Duodenal mucosa (tissue), 2 donors: ENCODE results near the gene B3GNT9.

ENCODE experiments used
- H3K27ac ChIP-seq: one replicate; pipeline ENCODE4 v1.7.0; 2013; ENCODE audit warnings: low read depth, low read length
- H3K27me3 ChIP-seq, 2 donors: one replicate each; pipeline ENCODE4 v1.7.0; 2013; ENCODE audit warnings: low read length in 2 of 2, control low read depth in 1 of 2; ENCODE audit not compliant: insufficient read depth in 2 of 2, control insufficient read depth in 1 of 2
- H3K36me3 ChIP-seq, 2 donors: one replicate each; pipeline ENCODE4 v1.7.0; 2013; ENCODE audit warnings: low read length in 2 of 2, control low read depth in 1 of 2; ENCODE audit not compliant: insufficient read depth in 2 of 2, control insufficient read depth in 1 of 2
- H3K4me1 ChIP-seq, 2 donors: one replicate each; pipeline ENCODE4 v1.7.0; 2013; ENCODE audit warnings: low read length in 2 of 2, control low read depth in 1 of 2; ENCODE audit not compliant: insufficient read depth in 2 of 2, control insufficient read depth in 1 of 2
- H3K4me3 ChIP-seq, 2 donors: one replicate each; pipeline ENCODE4 v1.7.0; 2013; ENCODE audit warnings: low read length in 2 of 2, low read depth in 1 of 2
- H3K9ac ChIP-seq, 2 donors: one replicate each; pipeline ENCODE4 v1.7.0; 2013; ENCODE audit warnings: low read length in 2 of 2, low read depth in 1 of 2
- H3K9me3 ChIP-seq, 2 donors: one replicate each; pipeline ENCODE4 v1.7.0; 2013; ENCODE audit warnings: low read length in 2 of 2, control low read depth in 1 of 2; ENCODE audit not compliant: control insufficient read depth in 1 of 2

Gene B3GNT9

DNA sequence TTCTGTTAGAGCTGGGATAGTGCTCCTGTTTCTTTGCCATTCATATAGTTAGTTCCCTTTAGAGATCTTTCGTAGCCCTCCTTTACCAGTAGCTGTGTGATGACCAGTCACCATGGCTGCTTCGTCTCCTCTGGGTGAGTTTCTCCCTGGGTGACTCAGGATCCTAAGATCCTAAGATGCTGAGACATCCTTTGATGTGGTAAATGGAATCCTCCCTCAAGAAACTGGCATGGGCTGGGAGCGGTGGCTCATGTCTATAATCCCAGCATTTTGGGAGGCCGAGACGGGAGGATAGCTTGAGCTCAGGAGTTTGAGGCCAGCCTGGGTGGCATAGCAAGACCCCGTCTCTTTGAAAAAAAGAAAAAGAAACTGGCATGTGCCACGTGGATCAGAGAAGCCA, 35.2 kb downstream of the B3GNT9 start:
- H3K36me3 ChIP-seq: peaks cover 0 to 20% of the 10 kb centered on the region in 2 donors
- H3K4me1 ChIP-seq: peaks cover 15 to 22% of the 10 kb centered on the region in 2 donors
- H3K4me3 ChIP-seq: no peak overlapping the region
- no peaks in the 10 kb centered on the region for H3K9me3 ChIP-seq
- H3K9ac ChIP-seq: no peak overlapping the region
- no peaks in the 10 kb centered on the region for H3K27me3 ChIP-seq
- H3K27ac ChIP-seq: no peak overlapping the region

DNA sequence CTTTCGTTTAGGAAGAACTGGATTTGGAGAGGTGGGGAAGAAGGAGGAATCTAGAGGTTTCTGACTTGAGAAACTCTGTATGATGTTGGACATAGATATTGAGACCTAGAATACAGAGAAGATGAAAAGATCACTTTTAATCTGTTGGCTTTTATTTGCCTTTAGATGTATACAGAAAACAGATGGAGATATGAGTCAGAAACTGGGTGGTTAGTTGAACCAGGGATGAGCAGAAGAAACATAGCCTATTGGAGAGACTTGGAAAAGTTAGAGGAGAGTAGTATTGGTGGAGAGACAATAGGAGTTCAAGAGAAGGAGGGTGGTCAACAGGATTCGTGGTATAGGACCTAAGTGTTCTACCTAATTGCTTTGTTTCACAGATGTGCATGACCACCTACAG, 36.0 kb downstream of the B3GNT9 start:
- Histone ChIP-seq H3K27me3 (no peaks in the 10 kb centered on the region), H3K4me1 (peaks cover 20 to 28% of the 10 kb centered on the region in 2 donors), H3K4me3 (no peak overlapping the region), H3K27ac (no peak overlapping the region), H3K36me3 (peaks cover 0 to 11% of the 10 kb centered on the region in 2 donors), H3K9ac (no peak overlapping the region), H3K9me3 (no peaks in the 10 kb centered on the region)

GRCh38 chr16:67112591-67113399, 38.0 kb downstream of the B3GNT9 start:
- Histone ChIP-seq H3K27me3 (no peaks in the 10 kb centered on the region), H3K36me3 (peaks cover 0 to 9% of the 10 kb centered on the region in 2 donors), H3K4me1 (peaks cover 27 to 28% of the 10 kb centered on the region in 2 donors), H3K4me3 (no peak overlapping the region), H3K27ac (no peak overlapping the region), H3K9me3 (no peaks in the 10 kb centered on the region), H3K9ac (no peak overlapping the region)

- no peak overlapping the region for H3K27ac ChIP-seq
- peaks cover 27 to 28% of the 10 kb centered on the region in 2 donors for H3K4me1 ChIP-seq
- H3K9ac ChIP-seq: no peak overlapping the region
- no peak overlapping the region for H3K4me3 ChIP-seq
- H3K36me3 ChIP-seq: peaks cover 0 to 9% of the 10 kb centered on the region in 2 donors
- no peaks in the 10 kb centered on the region for H3K27me3 ChIP-seq
- no peaks in the 10 kb centered on the region for H3K9me3 ChIP-seq
Observed at GRCh38 chr16:67111951-67112444, 38.8 kb downstream of the B3GNT9 start.

- Histone ChIP-seq H3K27ac (peak within 1 kb of the TSS; percentile 64), H3K9me3 (no peaks in the 10 kb centered on the region), H3K9ac (peak within 1 kb of the TSS; percentile 87 to 93), H3K27me3 (no peaks in the 10 kb centered on the region), H3K36me3 (no peaks in the 10 kb centered on the region), H3K4me1 (peaks cover 32% of the 10 kb centered on the region in 2 donors), H3K4me3 (peak within 1 kb of the TSS; percentile 89 to 99)
Observed at GRCh38 chr16:67109407-67110135, 41.2 kb downstream of the B3GNT9 start, which contains the start of gene PHAF1. Gene PHAF1 (plus strand): TSS chr16:67109941. CDS start chr16:67110176, 235 bp downstream.

DNA sequence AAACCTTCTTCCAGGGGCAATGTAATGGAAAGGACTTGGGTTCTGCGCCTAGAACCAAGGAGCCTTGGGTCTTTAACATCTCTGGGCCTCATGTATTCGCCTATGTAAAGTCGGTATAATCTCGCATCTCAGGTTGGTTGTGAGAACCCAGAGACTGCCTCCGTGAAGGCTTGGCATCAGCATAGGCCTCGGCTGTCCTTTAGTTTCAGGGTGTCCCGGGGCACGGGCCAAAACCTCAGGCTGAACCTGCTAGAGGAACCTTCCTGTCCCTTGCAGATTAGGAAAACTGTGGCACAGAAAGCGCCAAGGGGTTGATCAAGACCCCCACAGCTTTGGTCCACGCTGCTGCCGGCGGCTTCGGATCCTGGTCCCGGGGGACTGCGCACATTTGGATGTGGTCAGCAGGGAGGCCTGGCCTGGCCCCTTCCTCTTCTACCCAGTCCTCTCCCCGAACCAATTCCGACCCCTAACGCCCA, 41.8 kb downstream of the B3GNT9 start:
- Histone ChIP-seq H3K9ac (peak overlapping the region; percentile 87 to 93), H3K4me3 (peak overlapping the region; percentile 89 to 99), H3K27me3 (no peaks in the 10 kb centered on the region), H3K36me3 (no peaks in the 10 kb centered on the region), H3K4me1 (peaks cover 28 to 32% of the 10 kb centered on the region in 2 donors), H3K27ac (peak overlapping the region; percentile 64), H3K9me3 (no peaks in the 10 kb centered on the region)

DNA sequence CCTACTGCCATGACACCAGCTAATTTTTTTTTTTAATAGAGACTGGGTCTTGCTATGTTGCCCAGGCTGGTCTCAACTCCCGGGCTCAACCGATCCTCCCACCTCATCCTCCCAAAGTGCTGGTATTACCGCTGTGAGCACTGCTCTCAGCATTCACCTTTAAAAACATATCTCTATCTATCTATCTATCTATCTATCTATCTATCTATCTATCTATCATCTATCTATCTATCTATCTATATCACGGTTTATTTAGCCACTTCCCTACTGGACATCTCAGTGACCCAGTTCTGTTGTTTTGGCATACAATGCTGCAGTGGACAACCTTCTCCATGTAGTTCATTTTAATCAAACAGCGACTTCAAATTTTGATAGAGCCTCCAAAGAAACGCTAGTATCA, 42.3 kb downstream of the B3GNT9 start:
- no peaks in the 10 kb centered on the region for H3K27me3 ChIP-seq
- H3K27ac ChIP-seq: no peak overlapping the region
- no peaks in the 10 kb centered on the region for H3K36me3 ChIP-seq
- H3K4me3 ChIP-seq: no peak overlapping the region
- H3K9ac ChIP-seq: no peak overlapping the region
- peaks cover 28 to 32% of the 10 kb centered on the region in 2 donors for H3K4me1 ChIP-seq
- no peaks in the 10 kb centered on the region for H3K9me3 ChIP-seq

GRCh38 chr16:67105881-67106280, 44.9 kb downstream of the B3GNT9 start:
- Histone ChIP-seq H3K9ac (no peak overlapping the region), H3K9me3 (no peaks in the 10 kb centered on the region), H3K4me1 (peaks cover 12 to 20% of the 10 kb centered on the region in 2 donors), H3K27me3 (no peaks in the 10 kb centered on the region), H3K27ac (no peak overlapping the region), H3K4me3 (no peak overlapping the region), H3K36me3 (peaks cover 0 to 7% of the 10 kb centered on the region in 2 donors)

DNA sequence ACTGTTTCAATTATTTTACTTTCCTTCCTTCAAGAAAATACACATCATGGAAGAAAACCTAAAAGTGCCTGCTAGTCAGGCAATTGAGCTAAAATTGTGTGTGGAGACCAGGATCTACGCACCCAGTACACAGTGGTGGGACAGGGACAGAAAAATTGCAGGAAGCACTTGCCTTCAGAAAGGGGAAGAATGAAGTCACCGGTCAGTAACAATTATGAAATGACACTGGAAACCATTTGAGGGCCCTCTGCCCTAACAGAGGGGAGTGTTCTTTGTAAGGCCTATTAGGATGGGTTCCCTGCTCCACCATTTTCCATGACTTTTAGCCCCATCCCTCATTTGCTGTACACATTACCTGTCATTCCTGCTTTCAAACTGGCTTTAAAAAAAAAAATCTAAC, 45.6 kb downstream of the B3GNT9 start:
- H3K4me1 ChIP-seq: peaks cover 6 to 14% of the 10 kb centered on the region in 2 donors
- H3K36me3 ChIP-seq: peaks cover 4 to 7% of the 10 kb centered on the region in 2 donors
- H3K27me3 ChIP-seq: no peaks in the 10 kb centered on the region
- H3K27ac ChIP-seq: no peak overlapping the region
- H3K9me3 ChIP-seq: no peaks in the 10 kb centered on the region
- H3K9ac ChIP-seq: no peak overlapping the region
- H3K4me3 ChIP-seq: no peak overlapping the region

DNA sequence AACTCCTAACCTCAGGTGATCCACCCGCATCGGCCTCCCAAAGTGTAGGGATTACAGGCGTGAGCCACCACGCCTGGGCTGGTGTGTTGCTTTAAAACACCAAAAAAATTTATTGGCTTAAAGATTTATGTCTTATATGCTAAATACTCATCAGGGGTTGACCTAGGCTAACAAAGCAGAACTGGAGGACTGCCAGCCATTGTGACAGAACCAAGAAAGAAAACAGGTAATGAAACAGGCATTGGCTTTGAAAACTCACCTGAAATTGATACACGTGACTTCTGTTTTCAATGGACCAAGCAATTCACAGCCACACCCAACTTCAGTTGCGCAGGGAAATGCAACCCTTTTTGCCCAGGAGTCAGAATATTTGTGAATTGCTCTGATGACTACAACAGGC, 46.0 kb downstream of the B3GNT9 start:
- Histone ChIP-seq H3K4me1 (peaks cover 4 to 12% of the 10 kb centered on the region in 2 donors), H3K27me3 (no peaks in the 10 kb centered on the region), H3K9ac (no peak overlapping the region), H3K4me3 (no peak overlapping the region), H3K36me3 (peaks cover 4 to 7% of the 10 kb centered on the region in 2 donors), H3K9me3 (no peaks in the 10 kb centered on the region), H3K27ac (no peak overlapping the region)
